Head of caudate nucleus (tissue), 42 donors: ENCODE data around the gene COL4A1.

Experiments used
- DNase-seq, 42 donors: peaks; one replicate each; pipeline versions ENCODE4 v3.0.0 to v3.0.0-alpha.2; 2020 to 2021; ENCODE audit warnings: mixed read lengths in 7 of 42
- intact Hi-C: fragments of 100-400 bp; cut with DNase I; formaldehyde crosslinking; loops from one replicate; pipeline ENCODE4 v1.15.0; 2022

COL4A1 gene

GRCh38 chr13:110254751-110255553 is 52.0 kb downstream of the COL4A1 start:
- intact Hi-C loops = no loop called here
- DNase-seq = no peak

DNA sequence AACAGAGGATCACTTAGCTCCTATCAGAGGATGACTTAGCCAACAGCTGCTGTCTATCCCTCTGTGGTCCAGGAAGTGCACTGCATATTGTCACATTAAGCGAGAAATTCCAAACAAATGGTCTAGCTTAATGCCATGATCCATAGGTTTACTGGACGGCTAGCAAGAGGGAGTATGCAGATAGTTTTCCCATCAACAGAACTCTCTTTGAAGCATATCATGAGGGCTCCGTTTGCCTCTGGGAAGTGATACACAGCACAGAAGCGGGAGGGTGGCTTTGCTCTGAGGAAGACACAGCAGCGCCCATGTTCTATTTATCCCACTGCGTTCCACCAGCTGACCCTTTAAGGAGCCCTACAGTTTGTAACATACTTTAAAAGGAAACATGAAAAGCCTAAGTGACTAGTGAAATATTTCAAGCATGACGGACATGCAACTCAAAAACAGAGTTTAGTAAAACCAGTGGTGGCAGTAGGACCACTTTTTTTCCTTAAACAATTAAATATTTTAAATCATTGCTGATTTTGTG is 52.7 kb downstream of the COL4A1 start:
- intact Hi-C loops = no loop called here
- no peak for DNase-seq

DNA sequence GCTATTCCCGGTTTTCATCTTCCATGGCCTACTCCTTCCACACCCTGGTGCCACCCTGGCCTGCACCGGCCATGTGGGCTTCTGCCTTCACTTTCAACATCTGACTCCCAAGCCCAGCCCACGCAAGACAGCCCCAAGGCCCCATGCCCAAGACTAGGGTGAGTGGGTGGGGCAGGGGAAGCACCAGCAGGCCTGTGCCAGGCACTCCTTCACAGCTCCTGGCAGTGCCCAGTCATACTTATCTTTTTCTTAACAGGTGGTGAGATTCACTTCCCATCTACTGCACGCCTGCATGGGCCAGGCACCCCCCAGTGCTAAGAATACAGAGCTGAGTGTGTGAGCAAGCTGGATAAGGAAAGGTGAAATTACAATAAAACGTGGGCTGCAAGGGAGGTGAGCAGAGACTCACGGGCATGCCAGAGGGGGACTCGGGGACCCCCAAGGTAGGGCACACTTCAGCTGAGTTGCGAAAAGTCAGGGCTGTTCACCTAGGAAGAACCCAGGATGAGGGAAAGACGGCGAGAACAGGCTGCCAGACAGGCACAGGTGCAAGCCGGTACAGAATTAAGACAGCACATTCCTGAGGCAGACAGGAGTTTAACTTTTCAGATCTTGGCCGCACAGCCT is 55.7 kb downstream of the COL4A1 start:
- DNase-seq = no peak

GRCh38 chr13:110250258-110250891 is 56.6 kb downstream of the COL4A1 start:
- intact Hi-C loops = no loop called here
- no peak for DNase-seq

More for the DNA sequence above, 55.7 kb downstream of the COL4A1 start:
- intact Hi-C loops = no loop called here

- intact Hi-C loops = no loop called here
- DNase-seq = no peak
Observed at GRCh38 chr13:110249326-110249725, 57.6 kb downstream of the COL4A1 start.

DNA sequence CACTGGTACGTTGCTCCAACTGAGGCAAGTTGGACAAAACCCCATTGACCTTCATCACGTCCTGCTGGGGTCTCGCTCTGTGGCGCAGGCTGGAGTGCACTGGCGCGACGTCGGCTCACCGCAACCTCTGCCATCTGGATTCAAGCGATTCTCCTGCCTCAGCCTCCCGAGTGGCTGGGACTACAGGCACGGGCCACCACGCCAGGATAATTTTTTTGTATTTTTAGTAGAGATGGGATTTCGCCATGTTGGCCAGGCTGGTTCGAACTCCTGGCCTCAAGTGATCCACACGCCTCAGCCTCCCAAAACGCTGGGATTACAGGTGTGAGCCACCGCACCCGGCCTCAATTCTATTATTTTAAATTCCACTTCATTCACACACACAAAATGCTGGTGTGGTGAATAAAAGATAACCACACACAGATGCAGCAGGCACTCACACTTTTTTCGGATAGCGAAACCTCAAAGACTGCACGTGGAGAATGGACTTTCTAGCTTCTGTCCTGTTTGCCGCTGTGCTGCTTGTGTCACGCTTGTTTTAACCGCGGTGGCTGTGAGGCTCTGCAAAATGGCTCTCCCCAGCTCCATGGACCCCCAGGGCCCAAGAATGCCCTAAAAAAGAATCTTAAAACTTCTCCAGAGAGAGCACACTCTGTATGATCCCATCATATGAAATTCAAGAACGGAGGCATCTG is 58.4 kb downstream of the COL4A1 start:
- DNase-seq = peak in 1 of 42 donors; percentile 33
- intact Hi-C loops = no loop called here

GRCh38 chr13:110246530-110246929 is 60.4 kb downstream of the COL4A1 start:
- intact Hi-C loops = no loop called here
- no peak for DNase-seq

- peak in 1 of 42 donors; percentile 37 for DNase-seq
Observed at GRCh38 chr13:110245416-110245899, 61.5 kb downstream of the COL4A1 start.

DNA sequence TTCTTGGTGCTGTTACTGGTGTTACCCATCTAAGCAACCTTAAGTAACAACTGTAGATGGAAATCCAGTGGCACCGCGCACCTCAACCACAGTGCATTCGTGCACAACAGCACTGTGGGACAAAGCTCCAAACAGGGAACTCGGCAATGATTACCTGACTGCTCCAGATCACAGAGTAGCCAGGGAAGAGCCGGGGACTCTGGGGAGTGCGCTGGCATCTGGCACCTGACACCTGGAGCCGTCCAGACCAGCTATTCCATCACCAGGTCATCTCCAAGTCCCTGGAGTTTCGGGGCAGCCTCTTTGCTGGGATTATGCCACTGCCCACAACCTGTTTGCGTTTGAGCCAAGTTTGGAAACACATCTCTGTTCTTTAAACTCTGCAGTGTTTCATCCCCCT is 62.0 kb downstream of the COL4A1 start:
- peak in 1 of 42 donors; percentile 6 for DNase-seq
- intact Hi-C loops = no loop called here

More at GRCh38 chr13:110245416-110245899, 61.5 kb downstream of the COL4A1 start:
- intact Hi-C loops = no loop called here

DNA sequence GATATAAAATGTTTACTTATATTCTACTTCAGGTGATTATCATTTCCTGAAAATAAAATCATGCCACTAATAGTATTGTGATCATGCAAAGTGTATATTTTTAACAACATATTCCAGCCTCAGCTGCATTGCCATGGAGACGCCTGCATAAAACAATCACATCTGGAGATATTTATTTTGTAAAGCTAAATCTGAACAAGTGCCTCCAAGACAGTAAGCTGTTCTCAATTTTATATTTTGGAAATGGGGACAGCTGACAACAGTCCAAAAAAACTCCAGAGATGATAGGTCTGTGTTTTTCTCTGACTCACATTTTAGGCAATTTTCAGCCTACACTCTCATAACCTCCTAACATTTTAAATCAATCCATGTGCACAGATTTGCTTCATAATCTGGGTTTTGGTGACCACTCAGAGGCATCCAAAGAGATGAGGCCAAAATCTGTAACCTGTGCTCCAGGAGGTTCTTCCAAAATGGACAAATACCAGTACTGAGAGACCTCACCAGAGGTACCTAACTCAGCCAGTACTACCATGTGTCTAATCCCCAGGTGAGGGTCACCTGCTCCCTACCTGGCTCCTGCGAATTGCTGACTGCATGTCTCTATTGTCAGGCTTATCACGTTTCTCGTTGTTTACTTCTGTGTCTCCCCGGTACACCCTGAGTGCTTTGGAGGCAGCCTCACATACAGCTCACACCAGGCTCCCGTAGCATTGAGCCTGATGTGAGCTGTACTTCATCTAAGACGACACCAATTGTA is 62.7 kb downstream of the COL4A1 start:
- intact Hi-C loops = no loop called here
- DNase-seq = no peak

GRCh38 chr13:110242615-110243014 is 64.3 kb downstream of the COL4A1 start:
- intact Hi-C loops = no loop called here
- no peak for DNase-seq

- intact Hi-C loops = no loop called here
- DNase-seq = peak in 1 of 42 donors; percentile 31
Observed at GRCh38 chr13:110240943-110241342, 66.0 kb downstream of the COL4A1 start.

DNA sequence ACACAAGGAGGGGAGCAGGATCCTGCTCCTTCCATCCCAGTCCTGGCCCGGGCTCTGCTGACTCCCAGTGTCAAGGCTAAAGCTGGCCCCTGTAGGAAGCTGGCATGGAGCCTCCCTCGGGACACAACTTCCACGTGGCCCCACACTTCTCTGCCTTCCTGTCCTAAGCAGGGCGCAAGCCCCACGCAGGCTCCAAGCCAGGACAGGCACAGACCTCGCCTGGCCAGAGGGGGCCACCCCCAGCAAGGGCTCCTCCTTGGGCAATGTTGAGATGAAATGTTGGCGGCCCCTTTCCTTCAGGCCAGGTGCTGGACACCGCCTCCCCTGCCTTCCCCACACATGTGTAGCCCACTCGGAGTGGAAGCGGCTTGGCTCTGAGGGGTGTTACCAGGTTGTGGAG is 66.6 kb downstream of the COL4A1 start:
- intact Hi-C loops = no loop called here

DNA sequence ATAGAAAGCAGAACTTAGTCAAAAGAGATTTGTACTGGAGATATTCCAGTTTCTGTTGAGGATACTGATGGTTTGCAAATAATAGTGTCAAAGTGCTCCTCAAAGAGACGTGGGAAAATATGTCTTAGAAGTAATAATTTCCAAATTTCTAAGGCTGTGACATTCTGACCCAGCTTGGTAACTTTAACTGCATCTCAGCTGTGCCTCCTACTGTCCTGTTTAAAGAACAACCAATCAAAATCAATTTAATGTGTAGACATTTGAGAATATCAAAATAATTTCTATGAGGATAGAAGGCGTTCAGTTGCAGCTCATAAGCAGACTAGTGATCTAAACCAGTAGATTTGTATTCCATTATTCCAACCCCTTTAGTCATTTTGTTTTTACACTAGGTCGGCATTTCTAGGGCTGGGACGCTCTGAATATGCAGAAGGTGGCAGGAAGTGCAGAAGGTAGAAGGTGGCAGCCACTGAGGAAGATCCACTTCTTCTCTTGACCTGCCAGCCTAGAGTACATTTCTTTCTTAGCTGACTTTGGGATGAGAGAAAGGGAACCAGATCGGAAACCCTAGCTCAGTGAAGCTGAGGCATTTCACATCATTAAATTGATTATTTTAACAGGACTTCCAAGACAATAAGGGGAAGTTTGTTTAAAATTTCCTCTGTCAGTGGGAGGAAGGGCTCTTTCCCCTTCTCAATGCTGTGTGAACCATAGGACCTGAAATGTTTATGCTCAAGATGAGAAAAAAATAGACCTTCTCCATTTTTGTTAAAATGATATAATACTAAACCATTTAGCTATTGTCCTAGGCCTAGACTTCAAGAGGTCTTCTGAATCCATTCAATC is 67.5 kb downstream of the COL4A1 start:
- intact Hi-C loops = no loop called here
- DNase-seq = no peak

More for the DNA sequence above, 66.6 kb downstream of the COL4A1 start:
- peak in 1 of 42 donors; percentile 38 for DNase-seq

DNA sequence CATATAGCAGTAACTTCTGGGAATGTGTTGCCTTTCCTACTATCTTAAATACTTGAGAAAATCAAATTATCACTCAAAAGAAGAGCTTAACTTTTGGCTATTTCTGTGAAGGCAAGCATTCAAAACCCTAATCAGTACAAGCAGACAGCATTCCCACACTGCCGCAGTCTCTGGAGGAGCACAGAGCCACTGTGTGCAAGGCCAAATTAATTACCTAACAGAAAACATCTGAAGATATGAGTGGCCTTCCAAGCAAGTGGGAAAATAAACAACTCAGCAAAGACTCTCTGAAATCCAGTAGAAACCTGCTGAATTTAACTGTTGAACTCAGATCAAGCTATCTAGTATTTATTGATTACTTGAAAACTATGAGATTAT is 68.2 kb downstream of the COL4A1 start:
- DNase-seq = no peak
- intact Hi-C loops = no loop called here

- DNase-seq = peak in 1 of 42 donors; percentile 1
- intact Hi-C loops = no loop called here
Observed at GRCh38 chr13:110237875-110238817, 68.8 kb downstream of the COL4A1 start.
